HEK293 (cell line): ENCODE data around the gene OTOL1.

Source experiments
- CTCF ChIA-PET: fragments of 350-600 bp; formaldehyde crosslinking; extraction: SDS; loops from one replicate; lab custom pipeline; 2021; ENCODE audit warnings: antibody characterized with exemption; lab: Yijun Ruan, JAX
- POLR2A ChIA-PET: fragments of 300-600 bp; formaldehyde crosslinking; extraction: SDS; loops from one replicate; lab custom pipeline; 2020; ENCODE audit warnings: antibody characterized with exemption, inconsistent platforms; lab: Yijun Ruan, JAX
- H3K27ac ChIP-seq: fragments of 200-500 bp; sonication (Bioruptor generic); 2 replicates; pipeline ENCODE4 v1.5.1; 2014; ENCODE audit warnings: low read depth, low read length, control low read depth, inconsistent platforms; ENCODE audit errors: extremely low read depth
- H3K36me3 ChIP-seq, 2 experiments: fragments of 200-500 bp in 1 of 2; sonication (Bioruptor generic) in 1 of 2; 1 replicate in 1 of 2; 2 replicates in 1 of 2; pipeline ENCODE4 v1.5.1; 2014 to 2017; ENCODE audit warnings: inconsistent platforms in 2 of 2, low read length in 2 of 2; ENCODE audit not compliant: control insufficient read depth in 2 of 2, insufficient read depth in 1 of 2
- H3K4me1 ChIP-seq: fragments of 200-500 bp; sonication (Bioruptor generic); 2 replicates; pipeline ENCODE4 v1.5.1; 2014; ENCODE audit warnings: mild to moderate bottlenecking, low read length, inconsistent platforms; ENCODE audit not compliant: control insufficient read depth, insufficient read depth
- H3K4me3 ChIP-seq: 2 replicates; pipeline ENCODE4 v1.5.1; 2011; ENCODE audit warnings: low read depth, mild to moderate bottlenecking, control low read depth, low read length, moderate library complexity
- H3K9me3 ChIP-seq: fragments of 200-500 bp; sonication (Bioruptor generic); 2 replicates; pipeline ENCODE4 v1.5.1; 2014; ENCODE audit warnings: low read depth, low read length, inconsistent platforms; ENCODE audit not compliant: control insufficient read depth, insufficient read depth
- EGR2 ChIP-seq: fragments of 450-650 bp; formaldehyde crosslinking; IDR thresholded peaks from 2 replicates; pipeline ENCODE4 v1.5.1; 2016; ENCODE audit warnings: low read depth, missing biosample characterization, missing genetic modification characterization
- KLF10 ChIP-seq: fragments of 450-650 bp; IDR thresholded peaks from 2 replicates; pipeline ENCODE4 v1.5.1; 2018; ENCODE audit warnings: missing biosample characterization, mild to moderate bottlenecking, missing genetic modification characterization
- REPIN1 ChIP-seq: fragments of 450-650 bp; formaldehyde crosslinking; IDR thresholded peaks from 2 replicates; pipeline ENCODE4 v1.5.1; 2017; ENCODE audit warnings: missing biosample characterization, missing genetic modification characterization, low read depth
- SCRT1 ChIP-seq: fragments of 450-650 bp; formaldehyde crosslinking; IDR thresholded peaks from 2 replicates; pipeline ENCODE4 v1.5.1; 2016; ENCODE audit warnings: missing biosample characterization, missing genetic modification characterization, borderline replicate concordance
- SP2 ChIP-seq: fragments of 450-650 bp; formaldehyde crosslinking; IDR thresholded peaks from 2 replicates; pipeline ENCODE4 v1.5.1; 2016; ENCODE audit warnings: missing biosample characterization, missing genetic modification characterization
- ZBTB8A ChIP-seq: fragments of 450-650 bp; formaldehyde crosslinking; IDR thresholded peaks from 2 replicates; pipeline ENCODE4 v1.5.1; 2016; ENCODE audit warnings: missing biosample characterization, missing genetic modification characterization
- ZIC2 ChIP-seq: fragments of 450-650 bp; formaldehyde crosslinking; IDR thresholded peaks from 2 replicates; pipeline ENCODE4 v1.5.1; 2016; ENCODE audit warnings: missing biosample characterization, missing genetic modification characterization
- ZNF112 ChIP-seq: fragments of 450-650 bp; formaldehyde crosslinking; IDR thresholded peaks from 2 replicates; pipeline ENCODE4 v1.5.0; 2017; ENCODE audit warnings: missing biosample characterization, missing genetic modification characterization
- ZNF157 ChIP-seq: fragments of 450-650 bp; formaldehyde crosslinking; IDR thresholded peaks from 2 replicates; pipeline ENCODE4 v1.5.1; 2016; ENCODE audit warnings: missing biosample characterization, missing genetic modification characterization
- ZNF169 ChIP-seq: fragments of 450-650 bp; formaldehyde crosslinking; IDR thresholded peaks from 2 replicates; pipeline ENCODE4 v1.5.1; 2016; ENCODE audit warnings: missing biosample characterization, missing genetic modification characterization
- ZNF248 ChIP-seq: fragments of 450-650 bp; formaldehyde crosslinking; IDR thresholded peaks from 2 replicates; pipeline ENCODE4 v1.5.1; 2017; ENCODE audit warnings: missing biosample characterization, missing genetic modification characterization
- ZNF266 ChIP-seq: fragments of 450-650 bp; formaldehyde crosslinking; IDR thresholded peaks from 2 replicates; pipeline ENCODE4 v1.5.1; 2016; ENCODE audit warnings: missing biosample characterization, missing genetic modification characterization, low read depth
- ZNF416 ChIP-seq: fragments of 450-650 bp; formaldehyde crosslinking; IDR thresholded peaks from 2 replicates; pipeline ENCODE4 v1.5.1; 2016; ENCODE audit warnings: missing biosample characterization, missing genetic modification characterization
- ZNF423 ChIP-seq: fragments of 450-650 bp; formaldehyde crosslinking; IDR thresholded peaks from 2 replicates; pipeline ENCODE4 v1.5.1; 2016; ENCODE audit warnings: missing biosample characterization, missing genetic modification characterization
- ZNF433 ChIP-seq: fragments of 450-650 bp; formaldehyde crosslinking; IDR thresholded peaks from 2 replicates; pipeline ENCODE4 v1.5.1; 2016; ENCODE audit warnings: missing biosample characterization, missing genetic modification characterization, low read depth
- ZNF48 ChIP-seq: fragments of 450-650 bp; formaldehyde crosslinking; IDR thresholded peaks from 2 replicates; pipeline ENCODE4 v1.5.1; 2016; ENCODE audit warnings: missing biosample characterization, missing genetic modification characterization
- ZNF555 ChIP-seq: fragments of 450-650 bp; formaldehyde crosslinking; conservative IDR thresholded peaks from 2 replicates; pipeline ENCODE4 v1.5.1; 2017; ENCODE audit warnings: missing biosample characterization, mild to moderate bottlenecking, missing genetic modification characterization, inconsistent platforms
- ZNF623 ChIP-seq: fragments of 450-650 bp; formaldehyde crosslinking; IDR thresholded peaks from 2 replicates; pipeline ENCODE4 v1.5.1; 2016; ENCODE audit warnings: missing biosample characterization, missing genetic modification characterization
- ZNF624 ChIP-seq: fragments of 450-650 bp; formaldehyde crosslinking; IDR thresholded peaks from 2 replicates; pipeline ENCODE4 v1.5.1; 2017; ENCODE audit warnings: missing biosample characterization, missing genetic modification characterization
- ZNF654 ChIP-seq: fragments of 450-650 bp; formaldehyde crosslinking; IDR thresholded peaks from 2 replicates; pipeline ENCODE4 v1.5.1; 2016; ENCODE audit warnings: low read depth, missing biosample characterization, missing genetic modification characterization
- ZNF747 ChIP-seq: fragments of 450-650 bp; formaldehyde crosslinking; IDR thresholded peaks from 2 replicates; pipeline ENCODE4 v1.5.1; 2016; ENCODE audit warnings: missing biosample characterization, missing genetic modification characterization
- ZNF776 ChIP-seq: fragments of 450-650 bp; formaldehyde crosslinking; IDR thresholded peaks from 2 replicates; pipeline ENCODE4 v1.5.0; 2017; ENCODE audit warnings: missing biosample characterization, missing genetic modification characterization, borderline replicate concordance
- ZSCAN23 ChIP-seq: fragments of 450-650 bp; formaldehyde crosslinking; IDR thresholded peaks from 2 replicates; pipeline ENCODE4 v1.5.1; 2016; ENCODE audit warnings: missing biosample characterization, missing genetic modification characterization
- ZXDB ChIP-seq: fragments of 450-650 bp; formaldehyde crosslinking; IDR thresholded peaks from 2 replicates; pipeline ENCODE4 v1.5.1; 2016; ENCODE audit warnings: missing biosample characterization, missing genetic modification characterization
- TF ChIP-seq, protein P1 (sequence below): sonication (generic); formaldehyde crosslinking; IDR thresholded peaks from 2 replicates; pipeline ENCODE4 v1.8.1; 2022; ENCODE audit warnings: mild to moderate bottlenecking, moderate library complexity, missing genetic modification reagents
- TF ChIP-seq, protein P2 (sequence below): fragments of 450-650 bp; formaldehyde crosslinking; IDR thresholded peaks from 2 replicates; pipeline ENCODE4 v1.5.1; 2017; ENCODE audit warnings: missing biosample characterization, missing genetic modification characterization
- TF ChIP-seq, protein P3 (sequence below): fragments of 450-650 bp; formaldehyde crosslinking; IDR thresholded peaks from 2 replicates; pipeline ENCODE4 v1.5.1; 2016; ENCODE audit warnings: missing biosample characterization, missing genetic modification characterization
- TF ChIP-seq, protein P4 (sequence below): fragments of 450-650 bp; formaldehyde crosslinking; IDR thresholded peaks from 2 replicates; pipeline ENCODE4 v1.5.1; 2016; ENCODE audit warnings: missing biosample characterization, missing genetic modification characterization, borderline replicate concordance
- TF ChIP-seq, protein P5 (sequence below): fragments of 450-650 bp; formaldehyde crosslinking; IDR thresholded peaks from 2 replicates; pipeline ENCODE4 v1.5.1; 2016; ENCODE audit warnings: missing biosample characterization, missing genetic modification characterization, low read depth

The OTOL1 gene

DNA sequence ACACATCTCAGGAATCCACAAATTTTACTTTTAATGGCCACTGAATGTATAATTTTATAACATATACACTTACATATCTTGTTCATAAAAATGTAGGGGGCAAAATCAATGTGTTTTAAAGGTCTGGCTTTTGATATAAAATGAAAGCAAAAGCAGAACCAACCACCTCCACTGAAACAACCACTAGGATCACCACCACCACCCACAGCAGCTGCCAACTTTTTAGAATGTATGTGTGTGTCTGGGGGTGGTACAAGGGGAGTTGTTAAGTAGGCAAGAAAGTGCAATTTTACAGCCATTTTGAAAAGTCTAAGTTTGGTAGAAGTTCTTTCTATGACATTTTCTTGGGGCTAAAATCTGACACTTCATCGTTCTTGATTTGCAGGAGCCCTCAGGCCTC is 44.0 kb downstream of the OTOL1 start:
- CTCF ChIA-PET = interaction anchor here (0.6 kb wide), 1 partner anchor 82 kb away, joined by 4 read pairs; no protein-coding TSS in a partner anchor

DNA sequence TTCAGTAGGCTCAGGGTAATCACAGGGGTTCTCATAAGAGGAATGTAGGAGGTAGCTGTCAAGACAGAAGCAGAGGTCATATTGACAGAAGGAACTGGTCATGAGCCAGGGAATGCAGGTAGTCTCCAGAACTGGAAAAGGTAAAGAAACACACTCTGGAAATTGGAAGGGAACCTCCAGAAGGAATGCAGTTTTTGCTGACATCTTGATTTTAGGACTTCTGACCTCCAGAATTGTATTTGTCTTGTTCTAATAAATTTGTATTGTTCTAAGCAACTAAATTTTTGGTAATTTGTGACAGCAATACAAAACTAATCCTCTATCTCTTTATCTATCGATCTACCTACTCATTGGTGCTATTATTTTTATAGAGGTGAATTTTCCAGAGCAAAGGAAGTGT is 49.2 kb downstream of the OTOL1 start:
- Histone ChIP-seq H3K4me1 (no peaks in the 10 kb centered on the region), H3K36me3 (no peaks in the 10 kb centered on the region), H3K4me3 (no peak overlapping the region), H3K9me3 (no peaks in the 10 kb centered on the region), H3K27ac (no peak overlapping the region)
- CTCF ChIA-PET = no interaction called here
- TF ChIP-seq ZNF776 (tag by site-specific recombination) = no peak
- TF ChIP-seq ZNF169 = no peak
- no peak for TF ChIP-seq ZNF623 (tag by site-specific recombination)
- POLR2A ChIA-PET = no interaction called here

More for the DNA sequence above, 44.0 kb downstream of the OTOL1 start:
- Histone ChIP-seq H3K27ac (no peak overlapping the region), H3K4me1 (no peaks in the 10 kb centered on the region), H3K4me3 (no peak overlapping the region), H3K9me3 (no peaks in the 10 kb centered on the region), H3K36me3 (no peaks in the 10 kb centered on the region)
- no peak for TF ChIP-seq ZNF555 (tag by site-specific recombination)
- no peak for TF ChIP-seq SP2 (tag by site-specific recombination)
- no peak for TF ChIP-seq ZNF112 (tag by site-specific recombination)
- TF ChIP-seq ZNF248 (tag by site-specific recombination) = no peak
- TF ChIP-seq, protein P1, sequence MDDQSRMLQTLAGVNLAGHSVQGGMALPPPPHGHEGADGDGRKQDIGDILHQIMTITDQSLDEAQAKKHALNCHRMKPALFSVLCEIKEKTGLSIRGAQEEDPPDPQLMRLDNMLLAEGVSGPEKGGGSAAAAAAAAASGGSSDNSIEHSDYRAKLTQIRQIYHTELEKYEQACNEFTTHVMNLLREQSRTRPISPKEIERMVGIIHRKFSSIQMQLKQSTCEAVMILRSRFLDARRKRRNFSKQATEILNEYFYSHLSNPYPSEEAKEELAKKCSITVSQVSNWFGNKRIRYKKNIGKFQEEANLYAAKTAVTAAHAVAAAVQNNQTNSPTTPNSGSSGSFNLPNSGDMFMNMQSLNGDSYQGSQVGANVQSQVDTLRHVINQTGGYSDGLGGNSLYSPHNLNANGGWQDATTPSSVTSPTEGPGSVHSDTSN (CRISPR knock-in tag) = no peak
- TF ChIP-seq, protein P2, sequence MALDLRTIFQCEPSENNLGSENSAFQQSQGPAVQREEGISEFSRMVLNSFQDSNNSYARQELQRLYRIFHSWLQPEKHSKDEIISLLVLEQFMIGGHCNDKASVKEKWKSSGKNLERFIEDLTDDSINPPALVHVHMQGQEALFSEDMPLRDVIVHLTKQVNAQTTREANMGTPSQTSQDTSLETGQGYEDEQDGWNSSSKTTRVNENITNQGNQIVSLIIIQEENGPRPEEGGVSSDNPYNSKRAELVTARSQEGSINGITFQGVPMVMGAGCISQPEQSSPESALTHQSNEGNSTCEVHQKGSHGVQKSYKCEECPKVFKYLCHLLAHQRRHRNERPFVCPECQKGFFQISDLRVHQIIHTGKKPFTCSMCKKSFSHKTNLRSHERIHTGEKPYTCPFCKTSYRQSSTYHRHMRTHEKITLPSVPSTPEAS = no peak
- TF ChIP-seq, protein P3, sequence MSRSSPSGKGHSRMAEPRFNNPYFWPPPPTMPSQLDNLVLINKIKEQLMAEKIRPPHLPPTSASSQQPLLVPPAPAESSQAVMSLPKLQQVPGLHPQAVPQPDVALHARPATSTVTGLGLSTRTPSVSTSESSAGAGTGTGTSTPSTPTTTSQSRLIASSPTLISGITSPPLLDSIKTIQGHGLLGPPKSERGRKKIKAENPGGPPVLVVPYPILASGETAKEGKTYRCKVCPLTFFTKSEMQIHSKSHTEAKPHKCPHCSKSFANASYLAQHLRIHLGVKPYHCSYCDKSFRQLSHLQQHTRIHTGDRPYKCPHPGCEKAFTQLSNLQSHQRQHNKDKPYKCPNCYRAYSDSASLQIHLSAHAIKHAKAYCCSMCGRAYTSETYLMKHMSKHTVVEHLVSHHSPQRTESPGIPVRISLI (tag by site-specific recombination) = no peak
- no peak for TF ChIP-seq ZSCAN23 (tag by site-specific recombination)
- no peak for TF ChIP-seq KLF10 (tag by site-specific recombination)
- no peak for TF ChIP-seq ZNF423 (tag by site-specific recombination)
- TF ChIP-seq ZNF266 (tag by site-specific recombination) = no peak
- no peak for TF ChIP-seq ZNF623 (tag by site-specific recombination)
- no peak for TF ChIP-seq SCRT1
- no peak for TF ChIP-seq ZBTB8A (tag by site-specific recombination)
- TF ChIP-seq ZIC2 (tag by site-specific recombination) = no peak
- no peak for TF ChIP-seq ZNF747 (tag by site-specific recombination)
- no peak for TF ChIP-seq ZNF157
- no peak for TF ChIP-seq REPIN1 (tag by site-specific recombination)
- no peak for TF ChIP-seq ZNF433
- POLR2A ChIA-PET = no interaction called here

DNA sequence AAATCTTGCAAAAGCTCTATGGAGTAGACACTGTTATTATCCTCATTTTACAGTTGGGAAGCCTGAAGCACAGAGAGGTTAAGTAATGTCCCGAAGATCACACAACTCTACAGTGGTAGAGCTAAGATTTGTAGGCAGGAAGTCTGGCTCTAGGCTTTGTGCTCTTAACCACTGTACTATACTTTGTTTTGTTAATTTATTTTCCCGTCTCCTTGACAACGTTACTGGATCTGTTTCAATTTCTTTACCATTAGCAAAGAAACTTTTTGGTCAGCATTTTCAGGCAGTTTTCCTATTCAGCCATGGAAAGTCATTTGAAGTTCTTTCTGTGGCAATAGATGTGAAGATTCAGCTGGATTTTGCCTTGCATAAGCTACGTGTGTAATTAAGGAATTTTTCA is 51.7 kb downstream of the OTOL1 start:
- Histone ChIP-seq H3K36me3 (no peaks in the 10 kb centered on the region), H3K27ac (no peak overlapping the region), H3K9me3 (no peaks in the 10 kb centered on the region), H3K4me3 (no peak overlapping the region), H3K4me1 (no peaks in the 10 kb centered on the region)
- CTCF ChIA-PET = no interaction called here
- POLR2A ChIA-PET = no interaction called here
- TF ChIP-seq, protein P4, sequence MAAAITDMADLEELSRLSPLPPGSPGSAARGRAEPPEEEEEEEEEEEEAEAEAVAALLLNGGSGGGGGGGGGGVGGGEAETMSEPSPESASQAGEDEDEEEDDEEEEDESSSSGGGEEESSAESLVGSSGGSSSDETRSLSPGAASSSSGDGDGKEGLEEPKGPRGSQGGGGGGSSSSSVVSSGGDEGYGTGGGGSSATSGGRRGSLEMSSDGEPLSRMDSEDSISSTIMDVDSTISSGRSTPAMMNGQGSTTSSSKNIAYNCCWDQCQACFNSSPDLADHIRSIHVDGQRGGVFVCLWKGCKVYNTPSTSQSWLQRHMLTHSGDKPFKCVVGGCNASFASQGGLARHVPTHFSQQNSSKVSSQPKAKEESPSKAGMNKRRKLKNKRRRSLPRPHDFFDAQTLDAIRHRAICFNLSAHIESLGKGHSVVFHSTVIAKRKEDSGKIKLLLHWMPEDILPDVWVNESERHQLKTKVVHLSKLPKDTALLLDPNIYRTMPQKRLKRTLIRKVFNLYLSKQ (tag by site-specific recombination) = no peak
- TF ChIP-seq, protein P5, sequence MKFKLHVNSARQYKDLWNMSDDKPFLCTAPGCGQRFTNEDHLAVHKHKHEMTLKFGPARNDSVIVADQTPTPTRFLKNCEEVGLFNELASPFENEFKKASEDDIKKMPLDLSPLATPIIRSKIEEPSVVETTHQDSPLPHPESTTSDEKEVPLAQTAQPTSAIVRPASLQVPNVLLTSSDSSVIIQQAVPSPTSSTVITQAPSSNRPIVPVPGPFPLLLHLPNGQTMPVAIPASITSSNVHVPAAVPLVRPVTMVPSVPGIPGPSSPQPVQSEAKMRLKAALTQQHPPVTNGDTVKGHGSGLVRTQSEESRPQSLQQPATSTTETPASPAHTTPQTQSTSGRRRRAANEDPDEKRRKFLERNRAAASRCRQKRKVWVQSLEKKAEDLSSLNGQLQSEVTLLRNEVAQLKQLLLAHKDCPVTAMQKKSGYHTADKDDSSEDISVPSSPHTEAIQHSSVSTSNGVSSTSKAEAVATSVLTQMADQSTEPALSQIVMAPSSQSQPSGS = no peak
- TF ChIP-seq ZXDB (tag by site-specific recombination) (no peak), ZNF416 (tag by site-specific recombination) (no peak), ZNF654 (no peak), EGR2 (tag by site-specific recombination) (no peak), ZSCAN23 (tag by site-specific recombination) (no peak), ZNF48 (tag by site-specific recombination) (no peak), ZNF624 (tag by site-specific recombination) (no peak)
